Ishikawa (cell line): ENCODE data around the gene SERGEF.
A peak's percentile ranks its signal among the peaks of the same experiment; 100 is the strongest.

Experiments
- CEBPB ChIP-seq: IDR thresholded peaks from 2 replicates; pipeline ENCODE4 v1.6.1; 2012
- CREB1 ChIP-seq: IDR thresholded peaks from 2 replicates; pipeline ENCODE4 v1.6.1; 2012; ENCODE audit warnings: low read depth
- EGR1 ChIP-seq: IDR thresholded peaks from 2 replicates; pipeline ENCODE4 v1.6.1; 2012
- EP300 ChIP-seq: IDR thresholded peaks from 2 replicates; pipeline ENCODE4 v1.6.1; 2012; ENCODE audit warnings: borderline replicate concordance
- FOXM1 ChIP-seq: IDR thresholded peaks from 2 replicates; pipeline ENCODE4 v1.6.1; 2012; ENCODE audit warnings: low read depth, borderline replicate concordance
- NFIC ChIP-seq: IDR thresholded peaks from 2 replicates; pipeline ENCODE4 v1.6.1; 2012
- RAD21 ChIP-seq: IDR thresholded peaks from 2 replicates; pipeline ENCODE4 v1.6.1; 2012; ENCODE audit warnings: low read depth
- REST ChIP-seq: IDR thresholded peaks from 2 replicates; pipeline ENCODE4 v1.6.1; 2012; ENCODE audit warnings: low read depth, mild to moderate bottlenecking
- TAF1 ChIP-seq: IDR thresholded peaks from 2 replicates; pipeline ENCODE4 v1.6.1; 2012; ENCODE audit warnings: low read depth, mild to moderate bottlenecking
- TCF12 ChIP-seq: IDR thresholded peaks from 2 replicates; pipeline ENCODE4 v1.6.1; 2012; ENCODE audit warnings: low read depth
- TEAD4 ChIP-seq: IDR thresholded peaks from 2 replicates; pipeline ENCODE4 v1.6.1; 2012
- YY1 ChIP-seq: IDR thresholded peaks from 2 replicates; pipeline ENCODE4 v1.6.1; 2012; ENCODE audit warnings: low read depth
- ZBTB7A ChIP-seq: IDR thresholded peaks from 2 replicates; pipeline ENCODE4 v1.6.1; 2012; ENCODE audit warnings: low read depth
- TF ChIP-seq, protein P1 (sequence below): IDR thresholded peaks from 2 replicates; pipeline ENCODE4 v1.6.1; 2012
- TF ChIP-seq, protein P2 (sequence below): IDR thresholded peaks from 2 replicates; pipeline ENCODE4 v1.6.1; 2012

The SERGEF gene

GRCh38 chr11:17814546-17814945 lies 198.3 kb downstream of the SERGEF start:
- TF ChIP-seq EGR1, result no peak
- TF ChIP-seq, protein P1, sequence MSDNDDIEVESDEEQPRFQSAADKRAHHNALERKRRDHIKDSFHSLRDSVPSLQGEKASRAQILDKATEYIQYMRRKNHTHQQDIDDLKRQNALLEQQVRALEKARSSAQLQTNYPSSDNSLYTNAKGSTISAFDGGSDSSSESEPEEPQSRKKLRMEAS, result no peak
- TF ChIP-seq YY1, result no peak

- no peak for TF ChIP-seq TAF1
- no peak for TF ChIP-seq YY1
- peak; percentile 60 for TF ChIP-seq EP300
- TF ChIP-seq EGR1, result 0 out of 2 replicates have a peak, but pooled peaks have one; percentile 10
- TF ChIP-seq RAD21, result no peak
- peak; percentile 54 for TF ChIP-seq TCF12
- TF ChIP-seq REST, result no peak
- TF ChIP-seq TEAD4, result peak; percentile 76
- TF ChIP-seq NFIC, result peak; percentile 80
- TF ChIP-seq FOXM1, result no peak
- TF ChIP-seq CEBPB, result no peak
- TF ChIP-seq, protein P1, result no peak
- TF ChIP-seq ZBTB7A, result no peak
- TF ChIP-seq, protein P2, sequence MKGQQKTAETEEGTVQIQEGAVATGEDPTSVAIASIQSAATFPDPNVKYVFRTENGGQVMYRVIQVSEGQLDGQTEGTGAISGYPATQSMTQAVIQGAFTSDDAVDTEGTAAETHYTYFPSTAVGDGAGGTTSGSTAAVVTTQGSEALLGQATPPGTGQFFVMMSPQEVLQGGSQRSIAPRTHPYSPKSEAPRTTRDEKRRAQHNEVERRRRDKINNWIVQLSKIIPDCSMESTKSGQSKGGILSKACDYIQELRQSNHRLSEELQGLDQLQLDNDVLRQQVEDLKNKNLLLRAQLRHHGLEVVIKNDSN, result no peak
- no peak for TF ChIP-seq CREB1
Observed at GRCh38 chr11:17813391-17814059, 199.3 kb downstream of the SERGEF start.

DNA sequence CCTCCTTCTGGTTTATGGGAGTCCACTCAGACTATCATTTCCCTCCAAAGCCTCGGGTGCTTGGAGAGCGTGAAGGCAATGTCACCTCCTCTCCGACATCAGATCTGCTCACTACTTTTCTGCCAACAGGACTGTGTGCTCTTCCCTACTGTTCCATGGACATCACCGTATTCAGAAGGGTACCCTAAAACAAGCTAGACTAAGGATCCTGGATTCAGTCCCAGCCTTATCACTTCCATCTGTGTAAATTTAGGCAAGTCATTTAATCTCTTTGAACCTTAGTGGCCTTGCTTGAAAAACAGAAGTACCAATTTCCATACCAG lies 200.0 kb downstream of the SERGEF start:
- TF ChIP-seq CEBPB, result no peak

- TF ChIP-seq RAD21 (no peak), ZBTB7A (no peak), FOXM1 (no peak), TCF12 (no peak), EP300 (no peak), YY1 (no peak), CEBPB (no peak), REST (no peak), CREB1 (no peak), TEAD4 (no peak), TAF1 (no peak), NFIC (no peak), EGR1 (no peak)
- TF ChIP-seq, protein P1, result no peak
- TF ChIP-seq, protein P2, result no peak
Observed at GRCh38 chr11:17812091-17812864, 200.6 kb downstream of the SERGEF start.

DNA sequence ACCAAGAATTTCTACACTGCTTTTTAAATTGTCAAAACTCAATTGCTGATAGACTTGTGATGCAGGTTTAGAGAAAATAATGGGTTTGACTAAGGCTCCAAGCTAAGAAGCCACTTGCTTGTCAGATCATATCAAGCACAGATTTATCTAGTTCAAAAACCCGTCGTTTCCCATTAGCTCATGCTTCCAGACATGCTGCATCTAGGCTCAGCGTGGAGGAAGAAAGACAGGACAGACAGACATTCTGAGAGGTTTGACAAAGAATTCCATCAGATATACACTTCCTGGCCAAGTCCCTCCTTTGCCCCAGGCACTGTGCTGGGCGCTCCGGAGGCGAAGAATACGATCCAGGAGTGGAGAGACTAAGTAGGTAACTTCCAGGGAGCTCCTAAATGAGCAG lies 201.5 kb downstream of the SERGEF start:
- TF ChIP-seq ZBTB7A (no peak), RAD21 (no peak), TCF12 (no peak), REST (no peak), EGR1 (no peak), TAF1 (no peak), TEAD4 (no peak), FOXM1 (no peak), EP300 (no peak), CREB1 (no peak), CEBPB (no peak), NFIC (no peak), YY1 (no peak)
- TF ChIP-seq, protein P1, result no peak
